ENCODE measurements around the gene LEAP2. TPM values are rescaled to one million over a fixed set of nuclear protein-coding genes. Genes with fewer than 3 reads are reported as not detected.
A peak's percentile ranks its signal among the peaks of the same experiment; 100 is the strongest.

The LEAP2 gene
- total and polyA plus RNA-seq, 2 of the 4 experiments (the other 2 are of a cell fraction), result under 0.01 to 0.36 TPM

GRCh38 chr5:132825834-132826391, 47.6 kb upstream of the LEAP2 start:
- Histone ChIP-seq H2BK20ac (ENCODE audit: low read depth, low read length) (no peak overlapping the region), H3K4me1 (ENCODE audit: control insufficient read depth, insufficient read depth, low read length) (peaks cover 10% of the 10 kb centered on the region; the same call in 1 of the 2 replicates), H2BK5ac (ENCODE audit: low read depth, low read length, poor library complexity, severe bottlenecking) (no peak overlapping the region), H3K36me3 (ENCODE audit: control insufficient read depth, insufficient read depth, low read length) (peaks cover 6% of the 10 kb centered on the region; the same call in 1 of the 2 replicates), H2AK5ac (ENCODE audit: low read depth, low read length) (no peak overlapping the region), H3K14ac (replicated peaks; ENCODE audit: low read depth, low read length) (0 out of 2 replicates have a peak overlapping the region, but pooled peaks have one; percentile 52), H2BK15ac (ENCODE audit: low read depth, low read length) (no peak overlapping the region), H4K91ac (ENCODE audit: insufficient read depth, low read depth, low read length) (no peak overlapping the region), H3K9ac (ENCODE audit: low read depth, low read length) (no peak overlapping the region), H3K4me3 (ENCODE audit: insufficient read depth, low read depth, low read length) (no peak overlapping the region), H3K56ac (ENCODE audit: extremely low read depth, insufficient read depth, low read length) (no peak overlapping the region), H3K4ac (ENCODE audit: low read depth, low read length) (peak overlapping the region; percentile 16; the same call in 1 of the 2 replicates), H3K79me1 (ENCODE audit: low read depth in 1 of 2, low read length in 2 of 2) (peaks cover 13 to 32% of the 10 kb centered on the region in 2 experiments; a peak in 3 of 4 replicates), H3K4me2 (ENCODE audit: low read depth, low read length) (no peak overlapping the region), H2AK9ac (replicated peaks; ENCODE audit: low read depth, low read length, poor library complexity) (peak overlapping the region; percentile 75), H3K23ac (ENCODE audit: low read depth, low read length) (no peak overlapping the region), H4K5ac (ENCODE audit: low read depth, low read length) (no peak overlapping the region), H3K9me3 (ENCODE audit: control insufficient read depth, insufficient read depth, low read length) (no peaks in the 10 kb centered on the region), H3K9me1 (ENCODE audit: insufficient read depth, low read length) (no peaks in the 10 kb centered on the region), H2AFZ (replicated peaks; ENCODE audit: low read length, poor library complexity) (no peak overlapping the region), H3K27me3 (ENCODE audit: control insufficient read depth, insufficient read depth, low read length) (no peaks in the 10 kb centered on the region), H4K20me1 (ENCODE audit: insufficient read depth, low read length) (no peaks in the 10 kb centered on the region), H3K18ac (ENCODE audit: low read depth, low read length) (no peak overlapping the region), H3K27ac (ENCODE audit: insufficient read depth, low read length) (no peak overlapping the region), H2BK120ac (ENCODE audit: low read depth, low read length) (no peak overlapping the region), H4K8ac (ENCODE audit: low read depth in 2 of 2, low read length in 2 of 2) (no peak overlapping the region)
- ATAC-seq (ENCODE audit: low read depth) (no peak), DNase-seq (no peak)
- in situ Hi-C loops (cut with MboI; ENCODE audit: low sequenced_read_pairs) (no loop called here), dilution Hi-C loops (cut with HindIII; ENCODE audit: low sequenced_read_pairs, unreplicated experiment) (no loop called here), intact Hi-C loops (cut with micrococcal nuclease) (no loop called here)
- POLR2A ChIA-PET (ENCODE audit: unreplicated experiment), result no interaction called here
- CTCF ChIA-PET, result no interaction called here
- TF ChIP-seq, protein P1, sequence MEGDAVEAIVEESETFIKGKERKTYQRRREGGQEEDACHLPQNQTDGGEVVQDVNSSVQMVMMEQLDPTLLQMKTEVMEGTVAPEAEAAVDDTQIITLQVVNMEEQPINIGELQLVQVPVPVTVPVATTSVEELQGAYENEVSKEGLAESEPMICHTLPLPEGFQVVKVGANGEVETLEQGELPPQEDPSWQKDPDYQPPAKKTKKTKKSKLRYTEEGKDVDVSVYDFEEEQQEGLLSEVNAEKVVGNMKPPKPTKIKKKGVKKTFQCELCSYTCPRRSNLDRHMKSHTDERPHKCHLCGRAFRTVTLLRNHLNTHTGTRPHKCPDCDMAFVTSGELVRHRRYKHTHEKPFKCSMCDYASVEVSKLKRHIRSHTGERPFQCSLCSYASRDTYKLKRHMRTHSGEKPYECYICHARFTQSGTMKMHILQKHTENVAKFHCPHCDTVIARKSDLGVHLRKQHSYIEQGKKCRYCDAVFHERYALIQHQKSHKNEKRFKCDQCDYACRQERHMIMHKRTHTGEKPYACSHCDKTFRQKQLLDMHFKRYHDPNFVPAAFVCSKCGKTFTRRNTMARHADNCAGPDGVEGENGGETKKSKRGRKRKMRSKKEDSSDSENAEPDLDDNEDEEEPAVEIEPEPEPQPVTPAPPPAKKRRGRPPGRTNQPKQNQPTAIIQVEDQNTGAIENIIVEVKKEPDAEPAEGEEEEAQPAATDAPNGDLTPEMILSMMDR (conservative IDR thresholded peaks at IDR 0.05; ENCODE audit: low read depth, low read length), result no peak
- TF ChIP-seq MAZ (IDR thresholded peaks at IDR 0.05; ENCODE audit: borderline replicate concordance, low read depth, low read length) (no peak), RCOR1 (IDR thresholded peaks at IDR 0.05; ENCODE audit: insufficient replicate concordance, low read length) (no peak), NFE2L2 (IDR thresholded peaks at IDR 0.05; ENCODE audit: low read depth, low read length) (no peak), MXI1 (IDR thresholded peaks at IDR 0.05; ENCODE audit: borderline replicate concordance, low read depth, low read length) (no peak), BHLHE40 (IDR thresholded peaks at IDR 0.05; ENCODE audit: low read depth, low read length) (no peak), CHD1 (IDR thresholded peaks at IDR 0.05; ENCODE audit: low read depth, low read length) (no peak), CEBPB (IDR thresholded peaks at IDR 0.05; ENCODE audit: low read depth, low read length) (no peak), MAFK (IDR thresholded peaks at IDR 0.05; ENCODE audit: low read depth, low read length) (no peak), POLR2A (IDR thresholded peaks at IDR 0.05; ENCODE audit: low read depth, low read length) (no peak), SMC3 (IDR thresholded peaks at IDR 0.05; ENCODE audit: low read depth, low read length) (no peak), USF2 (IDR thresholded peaks at IDR 0.05; ENCODE audit: low read depth, low read length) (no peak), RAD21 (IDR thresholded peaks at IDR 0.05; ENCODE audit: low read length) (no peak), RFX5 (IDR thresholded peaks at IDR 0.05; ENCODE audit: low read depth, low read length) (no peak)
- 76% methylated on average over 10 of the region's 43 CpGs; no CpG with 5 or more reads in 1 of the 2 experiments for WGBS, 2 experiments (ENCODE audit: extremely low coverage in 2 of 2, insufficient read length in 1 of 2)
- no TSS peak for BruUV-seq (replicated peaks)
